Measurements from ENCODE around the gene PDE6A.

Gene PDE6A

GRCh38 chr5:149924486-149924885 is 20.1 kb downstream of the PDE6A start:
- DNase-seq = no peak

DNA sequence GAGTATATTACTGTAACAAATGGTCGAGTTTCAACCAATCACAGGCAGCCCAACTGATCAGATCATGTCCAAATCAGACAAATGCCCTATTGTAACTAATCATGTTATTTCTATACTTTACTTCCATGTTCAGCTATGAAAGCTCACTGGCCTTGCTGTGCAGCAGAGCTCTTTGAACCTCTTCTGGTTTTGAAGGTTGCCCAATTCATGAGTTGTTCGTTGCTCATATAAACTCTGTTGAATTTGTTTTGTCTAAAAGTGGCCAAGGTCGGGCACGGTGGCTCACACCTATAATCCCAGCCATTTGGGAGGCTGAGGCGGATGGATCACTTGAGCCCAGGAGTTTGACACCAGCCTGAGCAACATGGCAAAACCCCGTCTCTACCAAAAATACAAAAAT is 21.6 kb downstream of the PDE6A start:
- DNase-seq = no peak

GRCh38 chr5:149921597-149921996 is 23.0 kb downstream of the PDE6A start:
- DNase-seq = no peak

- DNase-seq = no peak
Observed at GRCh38 chr5:149917073-149917676, 27.4 kb downstream of the PDE6A start.

GRCh38 chr5:149916334-149917072 is 28.1 kb downstream of the PDE6A start:
- DNase-seq = no peak

DNA sequence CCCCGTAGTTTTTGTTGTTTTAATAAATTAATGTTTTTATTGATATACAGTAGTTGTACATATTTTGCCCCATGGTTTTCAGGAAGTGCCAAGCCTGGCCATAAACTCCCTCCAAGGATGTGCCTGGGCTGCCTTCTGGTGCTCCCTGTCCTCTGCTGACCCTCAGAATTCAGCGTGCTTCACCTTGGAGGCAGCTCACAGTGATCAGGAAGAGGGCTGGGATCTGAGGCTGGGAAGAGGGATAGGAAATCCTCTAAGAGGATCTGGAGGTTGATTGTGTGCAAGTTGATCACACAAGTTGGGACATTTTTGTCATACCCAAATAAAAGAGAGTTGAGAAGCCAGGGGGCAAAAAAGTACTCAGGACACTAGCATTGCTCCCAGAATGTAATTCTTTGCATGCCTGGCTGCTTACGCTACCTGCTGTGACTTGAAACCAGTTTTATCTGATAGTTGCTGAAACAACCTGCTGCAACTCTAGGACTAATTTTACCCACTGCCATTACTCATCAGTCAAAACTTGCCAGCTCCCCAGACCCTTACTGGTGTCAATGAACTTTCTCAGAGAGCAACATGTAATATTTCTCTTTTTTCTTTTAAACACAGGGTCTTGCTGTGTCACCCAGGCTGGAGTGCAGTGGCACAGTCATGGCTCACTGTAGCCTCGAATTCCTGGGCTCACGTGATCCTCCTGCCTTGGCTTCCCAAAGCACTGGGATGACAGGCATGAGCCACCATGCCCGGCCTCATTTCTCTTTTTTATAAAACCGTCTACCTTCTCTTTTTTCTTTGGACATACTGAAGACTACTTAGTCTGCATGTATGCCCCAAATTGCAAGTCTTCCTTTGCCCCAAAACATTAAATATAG is 29.0 kb downstream of the PDE6A start:
- no peak for DNase-seq

GRCh38 chr5:149913436-149914419 is 30.9 kb downstream of the PDE6A start:
- DNase-seq = no peak

GRCh38 chr5:149912226-149912871 is 32.2 kb downstream of the PDE6A start:
- DNase-seq = no peak

- DNase-seq = no peak
Observed at GRCh38 chr5:149911031-149911430, 33.6 kb downstream of the PDE6A start.

DNA sequence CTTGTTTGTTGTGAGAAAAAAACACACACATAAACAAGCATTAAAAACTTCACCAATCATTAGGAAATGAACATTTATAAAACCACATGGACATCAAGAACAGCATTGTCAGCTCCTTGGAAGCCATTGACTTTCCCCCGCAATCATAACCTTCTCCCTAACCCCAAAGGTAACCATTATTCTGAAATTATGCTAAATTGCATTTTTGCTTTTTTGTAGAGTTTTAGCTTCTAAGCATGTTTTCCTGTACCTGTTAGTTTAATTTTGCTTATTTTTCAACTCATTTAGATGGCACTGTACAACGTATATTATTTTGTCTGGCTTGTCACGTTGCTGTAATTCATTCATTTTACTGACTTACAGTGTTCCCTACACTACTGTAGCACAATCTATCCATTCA is 36.8 kb downstream of the PDE6A start:
- no peak for DNase-seq

DNA sequence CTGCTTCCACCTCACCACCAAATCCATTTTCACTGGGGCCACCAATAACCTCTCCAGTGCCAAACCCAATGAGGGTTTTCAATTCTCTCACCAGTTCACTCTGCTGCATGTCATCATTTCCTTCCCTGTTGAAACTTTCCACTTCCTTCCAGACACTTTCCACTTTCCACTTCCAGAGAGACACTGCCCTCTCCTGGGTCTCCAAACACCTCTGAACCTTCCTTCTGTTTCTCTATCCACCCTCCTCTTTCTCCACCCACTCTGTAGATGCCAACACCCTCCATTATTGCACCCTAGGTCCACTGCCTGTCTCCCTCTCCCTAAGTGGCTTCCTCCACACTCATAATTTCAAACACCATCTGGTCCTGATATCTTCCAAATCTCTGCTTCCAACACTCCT is 39.6 kb downstream of the PDE6A start:
- no peak for DNase-seq

- DNase-seq = no peak
Observed at GRCh38 chr5:149904293-149904886, 40.2 kb downstream of the PDE6A start.

DNA sequence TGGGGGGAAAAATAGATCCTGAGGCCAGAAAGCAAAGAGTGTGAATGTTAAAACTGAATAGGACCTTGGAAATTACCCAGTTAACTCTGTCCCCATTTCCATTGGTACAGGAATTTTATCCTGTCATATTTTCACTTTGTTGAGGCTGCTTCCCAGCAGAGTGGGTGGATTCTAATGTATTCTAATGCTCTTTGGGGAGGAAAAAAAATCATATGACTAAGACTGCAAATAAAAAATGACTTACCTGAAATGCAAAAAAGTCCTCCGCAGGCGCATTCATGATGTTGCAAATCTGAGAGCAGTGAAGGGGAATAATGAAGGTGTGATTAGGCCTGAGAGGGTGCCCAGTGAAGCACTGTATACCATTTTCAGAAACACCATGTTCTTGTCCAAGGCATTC is 41.2 kb downstream of the PDE6A start:
- DNase-seq = no peak

GRCh38 chr5:149902177-149902576 is 42.4 kb downstream of the PDE6A start:
- DNase-seq = no peak

- no peak for DNase-seq
Observed at GRCh38 chr5:149901511-149901910, 43.1 kb downstream of the PDE6A start.

GRCh38 chr5:149900390-149900789 is 44.2 kb downstream of the PDE6A start:
- DNase-seq = no peak

DNA sequence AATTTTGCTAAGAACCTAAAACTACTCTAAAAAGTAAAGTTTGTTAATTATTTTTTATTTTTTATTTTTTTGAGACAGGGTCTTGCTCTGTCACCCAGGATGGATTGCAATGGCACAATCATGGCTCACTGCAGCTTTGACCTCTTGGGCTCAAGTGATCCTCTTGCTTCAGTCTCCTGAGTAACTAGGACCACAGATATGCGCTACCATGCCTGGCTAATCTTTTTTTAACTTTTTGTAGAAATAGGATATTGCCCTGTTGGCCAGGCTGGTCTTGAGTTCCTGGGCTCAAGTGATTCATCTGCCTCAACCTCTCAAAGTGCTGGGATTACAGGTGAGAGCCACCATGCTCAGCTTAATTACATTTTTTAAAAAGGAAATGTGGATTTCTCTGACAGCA is 45.8 kb downstream of the PDE6A start:
- DNase-seq = no peak

GRCh38 chr5:149895416-149896345 is 48.9 kb downstream of the PDE6A start:
- DNase-seq = no peak

DNA sequence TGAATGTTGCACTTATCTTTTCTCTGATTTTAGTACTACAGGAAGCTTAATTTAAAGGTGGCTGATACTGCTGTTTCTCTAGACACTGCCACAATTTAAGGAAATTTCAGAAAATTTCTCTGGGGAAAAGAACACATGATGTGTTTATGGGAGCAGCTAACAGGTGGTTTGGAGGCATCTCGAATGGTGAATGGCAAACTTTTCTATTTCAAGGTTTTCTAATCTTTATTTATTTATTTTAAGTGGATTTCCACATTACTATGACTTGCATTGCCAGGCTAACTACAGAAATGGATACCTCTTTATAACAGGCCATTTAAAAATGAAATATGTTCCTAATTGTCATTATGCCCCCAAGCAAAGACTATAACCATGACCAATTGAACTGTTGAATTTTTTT is 50.4 kb downstream of the PDE6A start:
- DNase-seq = no peak

DNA sequence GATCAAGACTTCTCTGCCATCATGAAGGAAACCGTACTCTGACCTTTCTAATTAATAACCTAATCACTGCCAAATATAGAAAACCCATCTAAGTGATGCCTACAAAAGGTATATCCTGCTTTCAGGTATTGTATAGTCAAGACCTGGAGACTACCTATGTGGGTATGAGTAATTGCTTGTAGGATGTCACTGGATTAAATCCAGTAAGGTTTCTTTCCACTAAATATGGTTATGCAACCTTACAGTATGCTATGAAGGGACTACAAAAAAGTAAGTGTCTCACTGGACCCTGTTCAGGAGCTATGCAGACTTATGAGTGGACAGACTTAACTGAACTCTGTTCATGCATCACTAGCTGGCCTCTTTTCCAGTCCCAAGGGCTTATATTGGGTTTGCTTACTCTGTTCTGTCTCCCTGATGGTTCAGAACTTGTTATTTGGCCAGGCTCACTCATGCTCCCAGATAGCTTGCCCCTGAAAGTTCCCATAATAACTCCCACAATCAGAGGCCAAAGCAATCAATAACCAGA is 51.1 kb downstream of the PDE6A start:
- no peak for DNase-seq

Measured in activated CD4-positive, alpha-beta T cell treated with anti-CD3 and anti-CD28 coated beads for 1 hour (primary cell).